K562 (cell line): ENCODE results near the gene COQ8A. TPM values are rescaled to one million over a fixed set of nuclear protein-coding genes. Genes with fewer than 3 reads are reported as not detected.

Source experiments
- PURB ChIP-seq: sonication (generic); formaldehyde crosslinking; IDR thresholded peaks from 2 replicates; pipeline ENCODE4 v1.9.0; 2021; ENCODE audit warnings: low read depth, mild to moderate bottlenecking, missing genetic modification reagents
- RBM25 ChIP-seq: fragments of 200-400 bp; formaldehyde crosslinking; IDR thresholded peaks from 2 replicates; pipeline ENCODE4 v1.6.1; 2018; ENCODE audit warnings: low read length, low read depth, moderate library complexity; ENCODE audit not compliant: severe bottlenecking
- RREB1 ChIP-seq: fragments of 250-450 bp; sonication (Bioruptor Pico); IDR thresholded peaks from 2 replicates; pipeline ENCODE4 v1.4.0; 2020
- SOX6 ChIP-seq: fragments of 450-650 bp; IDR thresholded peaks from 2 replicates; pipeline ENCODE4 v1.6.1; 2014; ENCODE audit warnings: mild to moderate bottlenecking
- polyA plus RNA-seq, 8 experiments: library from polyadenylated mRNA; depleted of rRNA in 4 of 8; stranded (reverse) in 5 of 8; unstranded in 3 of 8; fragments of >200 nt; fragmentation: Nextera tagmentation in 2 of 8; fragmentation: Illumina TruSeq in 1 of 8; extraction: Ambion mirVana in 2 of 8; extraction: Trizol in 1 of 8; gene quantifications; 2 replicates each; pipeline versions ENCODE4 v1.2.1 to v1.2.3, GENCODE V29; 2011 to 2014; ENCODE audit warnings: inconsistent platforms in 1 of 8, missing spikeins in 1 of 8
- total RNA-seq, 7 experiments: library from RNA; depleted of rRNA in 6 of 7; stranded (reverse); fragments of >200 nt in 6 of 7; fragmentation: Illumina TruSeq in 2 of 7; extraction: Trizol in 2 of 7; gene quantifications; 2 replicates each; pipeline versions ENCODE4 v1.2.1 to v1.2.3, GENCODE V29; 2011 to 2021; ENCODE audit warnings: low replicate concordance in 1 of 7
- TF ChIP-seq, protein P1 (sequence below): fragments of 200-600 bp; sonication (generic); IDR thresholded peaks from one replicate; pipeline ENCODE4 v1.6.1; 2012; ENCODE audit warnings: mild to moderate bottlenecking, low read depth, low read length, inconsistent platforms
- TF ChIP-seq, protein P2 (sequence below): sonication (generic); formaldehyde crosslinking; IDR thresholded peaks from 2 replicates; pipeline ENCODE4 v1.8.1; 2023; ENCODE audit warnings: mild to moderate bottlenecking, missing genetic modification reagents

COQ8A gene
- total and polyA plus RNA-seq, 9 of the 15 experiments (the other 6 are each of a cell fraction or from before 2014, with no cell fraction given): 2.6 to 54.3 (median 32.4) TPM

- TF ChIP-seq, protein P1, sequence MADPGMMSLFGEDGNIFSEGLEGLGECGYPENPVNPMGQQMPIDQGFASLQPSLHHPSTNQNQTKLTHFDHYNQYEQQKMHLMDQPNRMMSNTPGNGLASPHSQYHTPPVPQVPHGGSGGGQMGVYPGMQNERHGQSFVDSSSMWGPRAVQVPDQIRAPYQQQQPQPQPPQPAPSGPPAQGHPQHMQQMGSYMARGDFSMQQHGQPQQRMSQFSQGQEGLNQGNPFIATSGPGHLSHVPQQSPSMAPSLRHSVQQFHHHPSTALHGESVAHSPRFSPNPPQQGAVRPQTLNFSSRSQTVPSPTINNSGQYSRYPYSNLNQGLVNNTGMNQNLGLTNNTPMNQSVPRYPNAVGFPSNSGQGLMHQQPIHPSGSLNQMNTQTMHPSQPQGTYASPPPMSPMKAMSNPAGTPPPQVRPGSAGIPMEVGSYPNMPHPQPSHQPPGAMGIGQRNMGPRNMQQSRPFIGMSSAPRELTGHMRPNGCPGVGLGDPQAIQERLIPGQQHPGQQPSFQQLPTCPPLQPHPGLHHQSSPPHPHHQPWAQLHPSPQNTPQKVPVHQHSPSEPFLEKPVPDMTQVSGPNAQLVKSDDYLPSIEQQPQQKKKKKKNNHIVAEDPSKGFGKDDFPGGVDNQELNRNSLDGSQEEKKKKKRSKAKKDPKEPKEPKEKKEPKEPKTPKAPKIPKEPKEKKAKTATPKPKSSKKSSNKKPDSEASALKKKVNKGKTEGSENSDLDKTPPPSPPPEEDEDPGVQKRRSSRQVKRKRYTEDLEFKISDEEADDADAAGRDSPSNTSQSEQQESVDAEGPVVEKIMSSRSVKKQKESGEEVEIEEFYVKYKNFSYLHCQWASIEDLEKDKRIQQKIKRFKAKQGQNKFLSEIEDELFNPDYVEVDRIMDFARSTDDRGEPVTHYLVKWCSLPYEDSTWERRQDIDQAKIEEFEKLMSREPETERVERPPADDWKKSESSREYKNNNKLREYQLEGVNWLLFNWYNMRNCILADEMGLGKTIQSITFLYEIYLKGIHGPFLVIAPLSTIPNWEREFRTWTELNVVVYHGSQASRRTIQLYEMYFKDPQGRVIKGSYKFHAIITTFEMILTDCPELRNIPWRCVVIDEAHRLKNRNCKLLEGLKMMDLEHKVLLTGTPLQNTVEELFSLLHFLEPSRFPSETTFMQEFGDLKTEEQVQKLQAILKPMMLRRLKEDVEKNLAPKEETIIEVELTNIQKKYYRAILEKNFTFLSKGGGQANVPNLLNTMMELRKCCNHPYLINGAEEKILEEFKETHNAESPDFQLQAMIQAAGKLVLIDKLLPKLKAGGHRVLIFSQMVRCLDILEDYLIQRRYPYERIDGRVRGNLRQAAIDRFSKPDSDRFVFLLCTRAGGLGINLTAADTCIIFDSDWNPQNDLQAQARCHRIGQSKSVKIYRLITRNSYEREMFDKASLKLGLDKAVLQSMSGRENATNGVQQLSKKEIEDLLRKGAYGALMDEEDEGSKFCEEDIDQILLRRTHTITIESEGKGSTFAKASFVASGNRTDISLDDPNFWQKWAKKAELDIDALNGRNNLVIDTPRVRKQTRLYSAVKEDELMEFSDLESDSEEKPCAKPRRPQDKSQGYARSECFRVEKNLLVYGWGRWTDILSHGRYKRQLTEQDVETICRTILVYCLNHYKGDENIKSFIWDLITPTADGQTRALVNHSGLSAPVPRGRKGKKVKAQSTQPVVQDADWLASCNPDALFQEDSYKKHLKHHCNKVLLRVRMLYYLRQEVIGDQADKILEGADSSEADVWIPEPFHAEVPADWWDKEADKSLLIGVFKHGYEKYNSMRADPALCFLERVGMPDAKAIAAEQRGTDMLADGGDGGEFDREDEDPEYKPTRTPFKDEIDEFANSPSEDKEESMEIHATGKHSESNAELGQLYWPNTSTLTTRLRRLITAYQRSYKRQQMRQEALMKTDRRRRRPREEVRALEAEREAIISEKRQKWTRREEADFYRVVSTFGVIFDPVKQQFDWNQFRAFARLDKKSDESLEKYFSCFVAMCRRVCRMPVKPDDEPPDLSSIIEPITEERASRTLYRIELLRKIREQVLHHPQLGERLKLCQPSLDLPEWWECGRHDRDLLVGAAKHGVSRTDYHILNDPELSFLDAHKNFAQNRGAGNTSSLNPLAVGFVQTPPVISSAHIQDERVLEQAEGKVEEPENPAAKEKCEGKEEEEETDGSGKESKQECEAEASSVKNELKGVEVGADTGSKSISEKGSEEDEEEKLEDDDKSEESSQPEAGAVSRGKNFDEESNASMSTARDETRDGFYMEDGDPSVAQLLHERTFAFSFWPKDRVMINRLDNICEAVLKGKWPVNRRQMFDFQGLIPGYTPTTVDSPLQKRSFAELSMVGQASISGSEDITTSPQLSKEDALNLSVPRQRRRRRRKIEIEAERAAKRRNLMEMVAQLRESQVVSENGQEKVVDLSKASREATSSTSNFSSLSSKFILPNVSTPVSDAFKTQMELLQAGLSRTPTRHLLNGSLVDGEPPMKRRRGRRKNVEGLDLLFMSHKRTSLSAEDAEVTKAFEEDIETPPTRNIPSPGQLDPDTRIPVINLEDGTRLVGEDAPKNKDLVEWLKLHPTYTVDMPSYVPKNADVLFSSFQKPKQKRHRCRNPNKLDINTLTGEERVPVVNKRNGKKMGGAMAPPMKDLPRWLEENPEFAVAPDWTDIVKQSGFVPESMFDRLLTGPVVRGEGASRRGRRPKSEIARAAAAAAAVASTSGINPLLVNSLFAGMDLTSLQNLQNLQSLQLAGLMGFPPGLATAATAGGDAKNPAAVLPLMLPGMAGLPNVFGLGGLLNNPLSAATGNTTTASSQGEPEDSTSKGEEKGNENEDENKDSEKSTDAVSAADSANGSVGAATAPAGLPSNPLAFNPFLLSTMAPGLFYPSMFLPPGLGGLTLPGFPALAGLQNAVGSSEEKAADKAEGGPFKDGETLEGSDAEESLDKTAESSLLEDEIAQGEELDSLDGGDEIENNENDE: no peak
- TF ChIP-seq RREB1 (CRISPR knock-in tag) (no peak), PURB (CRISPR knock-in tag) (no peak), SOX6 (no peak), RBM25 (peak; percentile 94)
- TF ChIP-seq, protein P2, sequence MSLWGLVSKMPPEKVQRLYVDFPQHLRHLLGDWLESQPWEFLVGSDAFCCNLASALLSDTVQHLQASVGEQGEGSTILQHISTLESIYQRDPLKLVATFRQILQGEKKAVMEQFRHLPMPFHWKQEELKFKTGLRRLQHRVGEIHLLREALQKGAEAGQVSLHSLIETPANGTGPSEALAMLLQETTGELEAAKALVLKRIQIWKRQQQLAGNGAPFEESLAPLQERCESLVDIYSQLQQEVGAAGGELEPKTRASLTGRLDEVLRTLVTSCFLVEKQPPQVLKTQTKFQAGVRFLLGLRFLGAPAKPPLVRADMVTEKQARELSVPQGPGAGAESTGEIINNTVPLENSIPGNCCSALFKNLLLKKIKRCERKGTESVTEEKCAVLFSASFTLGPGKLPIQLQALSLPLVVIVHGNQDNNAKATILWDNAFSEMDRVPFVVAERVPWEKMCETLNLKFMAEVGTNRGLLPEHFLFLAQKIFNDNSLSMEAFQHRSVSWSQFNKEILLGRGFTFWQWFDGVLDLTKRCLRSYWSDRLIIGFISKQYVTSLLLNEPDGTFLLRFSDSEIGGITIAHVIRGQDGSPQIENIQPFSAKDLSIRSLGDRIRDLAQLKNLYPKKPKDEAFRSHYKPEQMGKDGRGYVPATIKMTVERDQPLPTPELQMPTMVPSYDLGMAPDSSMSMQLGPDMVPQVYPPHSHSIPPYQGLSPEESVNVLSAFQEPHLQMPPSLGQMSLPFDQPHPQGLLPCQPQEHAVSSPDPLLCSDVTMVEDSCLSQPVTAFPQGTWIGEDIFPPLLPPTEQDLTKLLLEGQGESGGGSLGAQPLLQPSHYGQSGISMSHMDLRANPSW (CRISPR knock-in tag): no peak
Observed at GRCh38 chr1:226950316-226950715, 10.2 kb downstream of the COQ8A start (continued).
